Upper lobe of right lung (tissue), 1 donor: ENCODE results near the gene F11R. TPM values are rescaled to one million over a fixed set of nuclear protein-coding genes. Genes with fewer than 3 reads are reported as not detected.
A peak's percentile ranks its signal among the peaks of the same experiment; 100 is the strongest.

Source experiments
- ATAC-seq: fragments of 200-7000 bp; cut with Tn5 transposase; one replicate; pipeline ENCODE4 v1.9.1; 2020; ENCODE audit warnings: mild to moderate bottlenecking, moderate library complexity
- DNase-seq: peaks from one replicate; pipeline ENCODE4 v3.0.0-alpha.2; 2020
- H3K27ac ChIP-seq: fragments of 200-600 bp; one replicate; pipeline ENCODE4 v1.8.0; 2022
- H3K27me3 ChIP-seq: fragments of 200-600 bp; one replicate; pipeline ENCODE4 v1.8.0; 2022; ENCODE audit warnings: mild to moderate bottlenecking
- H3K36me3 ChIP-seq: fragments of 200-600 bp; one replicate; pipeline ENCODE4 v1.8.0; 2022
- H3K4me1 ChIP-seq: fragments of 200-600 bp; one replicate; pipeline ENCODE4 v1.8.0; 2022
- H3K4me3 ChIP-seq: fragments of 200-600 bp; one replicate; pipeline ENCODE4 v1.8.0; 2022; ENCODE audit warnings: mild to moderate bottlenecking
- H3K9me3 ChIP-seq: fragments of 200-600 bp; one replicate; pipeline ENCODE4 v1.8.0; 2022
- CTCF ChIP-seq: fragments of 200-600 bp; IDR thresholded peaks from one replicate; pipeline ENCODE4 v1.8.0; 2022; ENCODE audit warnings: antibody characterized with exemption
- intact Hi-C: fragments of 100-400 bp; cut with DNase I; formaldehyde crosslinking; loops from one replicate; pipeline ENCODE4 v1.11.0; 2022
- total RNA-seq: library from RNA; stranded (reverse); fragmentation: NEBNext Ultra II Directional; extraction: Animal tissue kit (Norgen Biotek cat#: 25700); gene quantifications from one replicate; pipeline ENCODE4 v1.2.1, GENCODE V29; 2021
- donor health status: DM: no; HTN: yes; CAD: no; lungs with severe emphysema.

F11R gene
- total RNA-seq, 1 donor from 2014 or later = 167 TPM

- no peak for DNase-seq
- H3K4me1 ChIP-seq = no peaks in the 10 kb centered on the region
- no peaks in the 10 kb centered on the region for H3K36me3 ChIP-seq
- no peaks in the 10 kb centered on the region for H3K9me3 ChIP-seq
- no peak overlapping the region for H3K4me3 ChIP-seq
- H3K27me3 ChIP-seq = no peaks in the 10 kb centered on the region
- ATAC-seq = no peak
- H3K27ac ChIP-seq = no peak overlapping the region
- no peak for TF ChIP-seq CTCF
- intact Hi-C loops = no loop called here
These were observed 40.5 kb upstream of the F11R start for GRCh38 chr1:161061419-161061818.

- intact Hi-C loops = no loop called here
- no peak for DNase-seq
- no peak for TF ChIP-seq CTCF
- H3K4me3 ChIP-seq = no peak overlapping the region
- no peaks in the 10 kb centered on the region for H3K9me3 ChIP-seq
- no peak for ATAC-seq
- H3K4me1 ChIP-seq = no peaks in the 10 kb centered on the region
- H3K27me3 ChIP-seq = no peaks in the 10 kb centered on the region
- peaks cover 4% of the 10 kb centered on the region for H3K36me3 ChIP-seq
- no peak overlapping the region for H3K27ac ChIP-seq
These were observed 38.3 kb upstream of the F11R start for GRCh38 chr1:161059293-161059692.

GRCh38 chr1:161054805-161055204, 33.9 kb upstream of the F11R start:
- peaks cover 4% of the 10 kb centered on the region for H3K36me3 ChIP-seq
- no peaks in the 10 kb centered on the region for H3K27me3 ChIP-seq
- no peak overlapping the region for H3K4me3 ChIP-seq
- H3K27ac ChIP-seq = no peak overlapping the region
- ATAC-seq (peak; percentile 47), DNase-seq (no peak)
- peak; percentile 25 for TF ChIP-seq CTCF
- intact Hi-C loops = no loop called here
- H3K9me3 ChIP-seq = no peaks in the 10 kb centered on the region
- H3K4me1 ChIP-seq = no peaks in the 10 kb centered on the region

- TF ChIP-seq CTCF = no peak
- DNase-seq (no peak), ATAC-seq (no peak)
- no peaks in the 10 kb centered on the region for H3K9me3 ChIP-seq
- no peaks in the 10 kb centered on the region for H3K4me1 ChIP-seq
- H3K27me3 ChIP-seq = no peaks in the 10 kb centered on the region
- H3K4me3 ChIP-seq = no peak overlapping the region
- no peak overlapping the region for H3K27ac ChIP-seq
- intact Hi-C loops = no loop called here
- H3K36me3 ChIP-seq = peaks cover 5% of the 10 kb centered on the region
These were observed 33.3 kb upstream of the F11R start for GRCh38 chr1:161054232-161054631.

- intact Hi-C loops = no loop called here
- H3K27ac ChIP-seq = no peak overlapping the region
- no peak overlapping the region for H3K4me3 ChIP-seq
- no peaks in the 10 kb centered on the region for H3K27me3 ChIP-seq
- peaks cover 9% of the 10 kb centered on the region for H3K36me3 ChIP-seq
- no peaks in the 10 kb centered on the region for H3K4me1 ChIP-seq
- TF ChIP-seq CTCF = no peak
- ATAC-seq (no peak), DNase-seq (no peak)
- H3K9me3 ChIP-seq = no peaks in the 10 kb centered on the region
These were observed 31.9 kb upstream of the F11R start for GRCh38 chr1:161052899-161053298.

GRCh38 chr1:161051219-161051618, 30.3 kb upstream of the F11R start:
- TF ChIP-seq CTCF = no peak
- ATAC-seq (no peak), DNase-seq (no peak)
- no peak overlapping the region for H3K4me3 ChIP-seq
- no peaks in the 10 kb centered on the region for H3K4me1 ChIP-seq
- no peaks in the 10 kb centered on the region for H3K27me3 ChIP-seq
- peaks cover 9% of the 10 kb centered on the region for H3K36me3 ChIP-seq
- no peaks in the 10 kb centered on the region for H3K9me3 ChIP-seq
- intact Hi-C loops = no loop called here
- no peak overlapping the region for H3K27ac ChIP-seq
